AG04450 (cell line): Measurements from ENCODE around the gene CD82. TPM values are rescaled to one million over a fixed set of nuclear protein-coding genes. Genes with fewer than 3 reads are reported as not detected.

Source experiments
- CTCF ChIA-PET: fragments of 300-600, 350-600 bp; formaldehyde crosslinking; extraction: SDS; loops from one replicate; lab custom pipeline; 2022; ENCODE audit warnings: antibody characterized with exemption, inconsistent platforms; lab: Charles Lee
- POLR2A ChIA-PET: fragments of 350-600 bp; formaldehyde crosslinking; extraction: SDS; loops from one replicate; lab custom pipeline; 2021; ENCODE audit warnings: antibody characterized with exemption, inconsistent platforms; lab: Yijun Ruan, JAX
- DNase-seq: peaks from one replicate; pipeline ENCODE4 v3.0.0-alpha.2; 2011; ENCODE audit warnings: low read depth, low spot score
- H3K27ac ChIP-seq: one replicate; pipeline ENCODE4 v1.5.1; 2012; ENCODE audit warnings: low read depth, low read length, control low read depth
- H3K27me3 ChIP-seq: one replicate; pipeline ENCODE4 v1.6.0; 2012; ENCODE audit warnings: low read length; ENCODE audit not compliant: control insufficient read depth, insufficient read depth
- H3K4me3 ChIP-seq: 2 replicates; pipeline ENCODE4 v1.5.1; 2011; ENCODE audit warnings: mild to moderate bottlenecking, low read depth, low read length, control low read depth
- H3K9me3 ChIP-seq: 2 replicates; pipeline ENCODE4 v1.5.1; 2012; ENCODE audit warnings: low read length; ENCODE audit not compliant: control insufficient read depth, insufficient read depth
- polyA plus RNA-seq: library from polyadenylated mRNA; depleted of rRNA; stranded (reverse); fragments of >200 nt; gene quantifications from 2 replicates; pipeline ENCODE4 v1.2.3, GENCODE V29; 2011
- TF ChIP-seq, protein P1 (sequence below): IDR thresholded peaks from 2 replicates; pipeline ENCODE4 v1.5.1; 2011; ENCODE audit warnings: low read depth, low read length, control low read depth, inconsistent platforms

The CD82 gene
- polyA plus RNA-seq, 1 experiment = 49.3 TPM

DNA sequence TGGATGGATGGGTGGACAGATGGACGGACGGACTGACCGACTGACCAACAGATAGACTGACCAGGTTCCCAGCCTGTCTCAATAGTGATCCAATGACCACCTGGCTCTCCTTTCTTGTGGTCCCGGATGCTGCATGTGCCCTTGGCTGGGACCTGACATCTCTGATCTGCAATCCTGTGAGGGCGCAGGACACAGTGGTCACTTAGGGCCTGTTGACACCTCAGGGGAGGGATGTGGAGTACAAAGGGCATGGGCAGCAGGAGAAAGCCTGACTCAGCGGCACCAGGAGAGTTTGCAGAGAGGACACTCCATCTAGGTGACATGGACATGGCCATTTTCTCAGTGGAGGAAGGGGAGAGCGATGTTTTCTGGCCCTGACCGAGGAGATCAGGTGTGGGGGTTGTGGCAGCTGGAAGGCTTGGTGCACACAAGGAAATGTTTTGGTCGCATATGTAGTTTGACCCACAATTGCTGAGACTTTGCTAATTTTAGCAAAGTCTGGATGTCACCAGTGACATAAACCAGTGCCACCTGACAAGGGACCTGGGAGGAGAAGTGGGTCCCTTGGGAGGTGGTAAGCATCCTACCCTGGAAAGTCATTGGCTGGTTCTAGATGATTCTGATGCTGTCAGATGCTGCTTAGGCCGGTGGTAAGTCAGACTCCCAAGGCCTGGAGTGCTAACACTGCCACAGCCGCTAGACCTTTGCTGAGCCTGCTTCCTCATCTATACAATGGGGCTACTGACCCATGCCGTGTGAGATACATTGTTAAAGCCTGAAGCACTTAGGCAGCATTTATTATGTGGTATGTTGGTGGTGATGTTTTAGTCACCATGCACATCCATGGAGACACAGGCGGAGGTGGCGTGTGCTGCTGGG is 50.7 kb downstream of the CD82 start:
- TF ChIP-seq, protein P1, sequence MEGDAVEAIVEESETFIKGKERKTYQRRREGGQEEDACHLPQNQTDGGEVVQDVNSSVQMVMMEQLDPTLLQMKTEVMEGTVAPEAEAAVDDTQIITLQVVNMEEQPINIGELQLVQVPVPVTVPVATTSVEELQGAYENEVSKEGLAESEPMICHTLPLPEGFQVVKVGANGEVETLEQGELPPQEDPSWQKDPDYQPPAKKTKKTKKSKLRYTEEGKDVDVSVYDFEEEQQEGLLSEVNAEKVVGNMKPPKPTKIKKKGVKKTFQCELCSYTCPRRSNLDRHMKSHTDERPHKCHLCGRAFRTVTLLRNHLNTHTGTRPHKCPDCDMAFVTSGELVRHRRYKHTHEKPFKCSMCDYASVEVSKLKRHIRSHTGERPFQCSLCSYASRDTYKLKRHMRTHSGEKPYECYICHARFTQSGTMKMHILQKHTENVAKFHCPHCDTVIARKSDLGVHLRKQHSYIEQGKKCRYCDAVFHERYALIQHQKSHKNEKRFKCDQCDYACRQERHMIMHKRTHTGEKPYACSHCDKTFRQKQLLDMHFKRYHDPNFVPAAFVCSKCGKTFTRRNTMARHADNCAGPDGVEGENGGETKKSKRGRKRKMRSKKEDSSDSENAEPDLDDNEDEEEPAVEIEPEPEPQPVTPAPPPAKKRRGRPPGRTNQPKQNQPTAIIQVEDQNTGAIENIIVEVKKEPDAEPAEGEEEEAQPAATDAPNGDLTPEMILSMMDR = no peak
- H3K27ac ChIP-seq = no peak overlapping the region
- ChIA-PET CTCF (interaction anchor here (1.0 to 7.7 kb wide), 21 partner anchors 9 to 308 kb away, joined by 3 to 318 read pairs (median 5); no protein-coding TSS in a partner anchor), POLR2A (interaction anchor here (0.6 to 1.1 kb wide), 3 partner anchors 51 to 60 kb away, joined by 3 to 5 read pairs (median 4); partner anchors contain the start of gene CD82)
- H3K27me3 ChIP-seq = no peaks in the 10 kb centered on the region
- no peak overlapping the region for H3K4me3 ChIP-seq
- H3K9me3 ChIP-seq = no peaks in the 10 kb centered on the region
- no peak for DNase-seq

DNA sequence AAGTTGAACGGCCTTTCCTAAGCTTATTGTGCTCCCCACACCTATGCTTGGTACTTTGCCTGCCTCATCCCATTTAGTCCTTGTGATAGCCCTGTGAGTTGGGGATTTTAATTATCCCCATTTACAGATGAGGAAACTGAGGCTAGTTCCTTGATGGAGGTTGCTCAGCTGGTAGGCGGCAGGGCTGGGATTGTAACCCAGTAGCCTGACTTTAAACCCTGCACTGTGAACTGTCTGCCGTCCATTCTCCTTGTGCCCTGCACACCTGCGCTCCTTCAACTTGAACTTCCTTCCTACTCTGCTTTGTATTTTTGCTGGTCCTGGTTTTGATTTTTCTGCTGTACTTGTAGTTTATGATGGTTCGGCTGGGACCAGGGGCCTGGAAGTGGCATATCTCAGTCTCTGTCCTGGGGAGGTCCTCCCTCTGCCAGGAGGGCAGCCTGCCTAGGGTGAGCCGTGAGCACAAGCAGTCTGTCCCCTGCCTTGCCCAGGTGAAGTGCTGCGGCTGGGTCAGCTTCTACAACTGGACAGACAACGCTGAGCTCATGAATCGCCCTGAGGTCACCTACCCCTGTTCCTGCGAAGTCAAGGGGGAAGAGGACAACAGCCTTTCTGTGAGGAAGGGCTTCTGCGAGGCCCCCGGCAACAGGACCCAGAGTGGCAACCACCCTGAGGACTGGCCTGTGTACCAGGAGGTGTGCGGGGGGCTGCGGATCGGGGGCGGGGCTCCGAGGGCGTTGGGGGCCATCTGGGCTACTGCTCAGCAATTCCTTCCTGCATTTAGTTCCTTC is 52.4 kb downstream of the CD82 start:
- H3K9me3 ChIP-seq = no peaks in the 10 kb centered on the region
- TF ChIP-seq, protein P1 = no peak
- CTCF ChIA-PET = interaction anchor here (0.6 to 6.8 kb wide), 29 partner anchors 9 to 383 kb away, joined by 3 to 318 read pairs (median 7); no protein-coding TSS in a partner anchor
- no peaks in the 10 kb centered on the region for H3K27me3 ChIP-seq
- no peak overlapping the region for H3K27ac ChIP-seq
- DNase-seq = no peak
- H3K4me3 ChIP-seq = no peak overlapping the region
- POLR2A ChIA-PET = interaction anchor here (0.6 kb wide), 1 partner anchor 304 kb away, joined by 8 read pairs; no protein-coding TSS in a partner anchor

DNA sequence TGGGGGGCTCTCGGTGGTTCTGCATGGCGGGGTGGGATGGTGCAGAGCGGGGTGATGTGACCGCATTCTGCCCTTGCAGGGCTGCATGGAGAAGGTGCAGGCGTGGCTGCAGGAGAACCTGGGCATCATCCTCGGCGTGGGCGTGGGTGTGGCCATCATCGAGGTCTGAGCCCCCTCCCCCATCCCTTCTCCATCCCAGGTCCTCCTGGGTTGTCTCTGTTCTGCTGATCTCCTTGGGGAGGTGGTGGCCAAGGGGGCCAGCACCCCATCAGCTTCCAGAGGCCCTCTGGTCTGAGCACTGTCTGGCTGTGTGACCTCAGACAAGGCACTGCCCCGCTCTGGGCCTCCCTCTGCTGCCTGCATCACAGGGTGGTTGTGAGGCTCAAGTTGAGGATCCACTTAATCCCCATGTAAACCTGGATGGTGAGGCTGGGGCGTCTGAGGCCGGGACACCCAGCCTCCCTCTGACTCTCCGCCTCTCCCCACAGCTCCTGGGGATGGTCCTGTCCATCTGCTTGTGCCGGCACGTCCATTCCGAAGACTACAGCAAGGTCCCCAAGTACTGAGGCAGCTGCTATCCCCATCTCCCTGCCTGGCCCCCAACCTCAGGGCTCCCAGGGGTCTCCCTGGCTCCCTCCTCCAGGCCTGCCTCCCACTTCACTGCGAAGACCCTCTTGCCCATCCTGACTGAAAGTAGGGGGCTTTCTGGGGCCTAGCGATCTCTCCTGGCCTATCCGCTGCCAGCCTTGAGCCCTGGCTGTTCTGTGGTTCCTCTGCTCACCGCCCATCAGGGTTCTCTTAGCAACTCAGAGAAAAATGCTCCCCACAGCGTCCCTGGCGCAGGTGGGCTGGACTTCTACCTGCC is 53.3 kb downstream of the CD82 start:
- Histone ChIP-seq H3K27me3 (no peaks in the 10 kb centered on the region), H3K27ac (no peak overlapping the region), H3K4me3 (no peak overlapping the region), H3K9me3 (no peaks in the 10 kb centered on the region)
- DNase-seq = no peak
- CTCF ChIA-PET = interaction anchor here (0.6 to 11.2 kb wide), 6 partner anchors 15 to 292 kb away, joined by 3 to 318 read pairs (median 27); no protein-coding TSS in a partner anchor
- POLR2A ChIA-PET = no interaction called here
- TF ChIP-seq, protein P1 = no peak

DNA sequence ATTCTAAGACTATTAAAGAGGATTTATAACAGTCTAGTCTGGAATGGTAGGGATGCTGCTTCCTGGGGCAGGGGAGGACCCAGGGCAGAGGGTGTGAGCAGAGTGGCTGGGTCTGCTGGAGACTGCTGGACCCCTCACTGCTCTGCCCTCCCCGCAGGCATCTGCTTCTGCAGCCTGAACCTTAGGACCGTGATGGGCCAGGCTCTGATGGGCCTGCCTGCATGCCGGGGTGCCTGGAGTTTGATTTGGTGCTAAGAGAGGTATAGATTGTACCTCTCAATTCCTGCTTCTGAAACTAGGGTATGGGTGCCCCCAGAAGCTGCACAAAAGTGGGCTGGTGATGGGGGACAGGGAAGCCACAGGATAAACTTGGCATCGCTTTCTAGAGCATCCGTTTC is 54.9 kb downstream of the CD82 start:
- ChIA-PET CTCF (interaction anchor here (0.6 to 11.2 kb wide), 26 partner anchors 8 to 483 kb away, joined by 3 to 318 read pairs (median 5); partner anchors contain the start of gene TSPAN18), POLR2A (no interaction called here)
- H3K27ac ChIP-seq = no peak overlapping the region
- no peaks in the 10 kb centered on the region for H3K9me3 ChIP-seq
- no peaks in the 10 kb centered on the region for H3K27me3 ChIP-seq
- DNase-seq = no peak
- TF ChIP-seq, protein P1 = no peak
- no peak overlapping the region for H3K4me3 ChIP-seq
